ENCODE measurements around the gene RHOT1.

Gene RHOT1

GRCh38 chr17:32120716-32121115 lies 21.6 kb upstream of the RHOT1 start:
- Histone ChIP-seq H3K79me1 (ENCODE audit: low read length) (no peaks in the 10 kb centered on the region), H3K9ac (ENCODE audit: low read length) (no peak overlapping the region), H2AK5ac (ENCODE audit: low read length) (no peak overlapping the region), H4K91ac (ENCODE audit: low read depth, low read length) (no peak overlapping the region), H3K18ac (ENCODE audit: low read length) (no peak overlapping the region), H3K27me3 (ENCODE audit: insufficient read depth, low read length) (no peaks in the 10 kb centered on the region), H2BK12ac (ENCODE audit: low read length) (no peak overlapping the region), H3K36me3 (ENCODE audit: control insufficient read depth in 1 of 2, insufficient read depth in 2 of 2, low read length in 2 of 2) (no peaks in the 10 kb centered on the region), H3K27ac (ENCODE audit: low read depth, low read length) (no peak overlapping the region), H3K4me2 (ENCODE audit: low read length) (no peak overlapping the region), H2AFZ (ENCODE audit: insufficient read depth, low read length, poor library complexity) (no peak overlapping the region), H2BK120ac (ENCODE audit: insufficient read depth, low read length, poor library complexity) (no peak overlapping the region), H4K8ac (ENCODE audit: low read depth, low read length) (no peak overlapping the region), H3K4me3 (ENCODE audit: low read depth, low read length) (no peak overlapping the region), H3K4me1 (ENCODE audit: control insufficient read depth in 1 of 2, insufficient read depth in 2 of 2, low read length in 2 of 2) (no peaks in the 10 kb centered on the region), H3K23ac (ENCODE audit: low read length) (no peak overlapping the region), H4K12ac (ENCODE audit: low read depth, low read length) (no peak overlapping the region), H3K14ac (ENCODE audit: low read length) (no peak overlapping the region), H3K9me3 (ENCODE audit: insufficient read depth, low read depth, low read length) (no peaks in the 10 kb centered on the region), H3K79me2 (ENCODE audit: control insufficient read depth, insufficient read depth, low read length, poor library complexity) (no peaks in the 10 kb centered on the region), H2BK5ac (ENCODE audit: low read depth, low read length, poor library complexity) (no peak overlapping the region), H3K4ac (ENCODE audit: low read depth, low read length) (no peak overlapping the region)
- WGBS (ENCODE audit: extremely low coverage, insufficient coverage, insufficient read length), result no CpG with 5 or more reads among the region's 3 CpGs
- no peak for DNase-seq

- H3K27me3 ChIP-seq (ENCODE audit: insufficient read depth, low read length), result no peaks in the 10 kb centered on the region
Measured at GRCh38 chr17:32123782-32124181, 18.5 kb upstream of the RHOT1 start.

GRCh38 chr17:32124985-32125847 lies 17.1 kb upstream of the RHOT1 start:
- H3K14ac ChIP-seq (ENCODE audit: low read length), result no peak overlapping the region
- no peak overlapping the region for H3K4ac ChIP-seq (ENCODE audit: low read depth, low read length)
- no peak overlapping the region for H2AFZ ChIP-seq (ENCODE audit: insufficient read depth, low read length, poor library complexity)
- H3K4me2 ChIP-seq (ENCODE audit: low read length), result no peak overlapping the region
- no peaks in the 10 kb centered on the region for H3K9me3 ChIP-seq (ENCODE audit: insufficient read depth, low read depth, low read length)
- DNase-seq, result no peak
- no peak overlapping the region for H3K4me3 ChIP-seq (ENCODE audit: low read depth, low read length)
- peaks cover 3% of the 10 kb centered on the region for H3K79me1 ChIP-seq (ENCODE audit: low read length)
- no peak overlapping the region for H4K8ac ChIP-seq (ENCODE audit: low read depth, low read length)
- no peak overlapping the region for H2BK5ac ChIP-seq (ENCODE audit: low read depth, low read length, poor library complexity)
- H3K79me2 ChIP-seq (ENCODE audit: control insufficient read depth, insufficient read depth, low read length, poor library complexity), result peaks cover 2% of the 10 kb centered on the region
- H2BK120ac ChIP-seq (ENCODE audit: insufficient read depth, low read length, poor library complexity), result no peak overlapping the region
- no peak overlapping the region for H2BK12ac ChIP-seq (ENCODE audit: low read length)
- H3K36me3 ChIP-seq (ENCODE audit: control insufficient read depth in 1 of 2, insufficient read depth in 2 of 2, low read length in 2 of 2), result no peaks in the 10 kb centered on the region
- no peaks in the 10 kb centered on the region for H3K27me3 ChIP-seq (ENCODE audit: insufficient read depth, low read length)
- WGBS (ENCODE audit: extremely low coverage, insufficient coverage, insufficient read length), result 100% methylated on average over 2 of the region's 13 CpGs
- H2AK5ac ChIP-seq (ENCODE audit: low read length), result no peak overlapping the region
- H3K27ac ChIP-seq (ENCODE audit: low read depth, low read length), result no peak overlapping the region
- H3K9ac ChIP-seq (ENCODE audit: low read length), result no peak overlapping the region
- H3K23ac ChIP-seq (ENCODE audit: low read length), result no peak overlapping the region
- no peak overlapping the region for H4K91ac ChIP-seq (ENCODE audit: low read depth, low read length)
- no peak overlapping the region for H4K12ac ChIP-seq (ENCODE audit: low read depth, low read length)
- H3K4me1 ChIP-seq (ENCODE audit: control insufficient read depth in 1 of 2, insufficient read depth in 2 of 2, low read length in 2 of 2), result no peaks in the 10 kb centered on the region
- H3K18ac ChIP-seq (ENCODE audit: low read length), result no peak overlapping the region

More at GRCh38 chr17:32123782-32124181, 18.5 kb upstream of the RHOT1 start:
- Histone ChIP-seq H3K18ac (ENCODE audit: low read length) (no peak overlapping the region), H4K12ac (ENCODE audit: low read depth, low read length) (no peak overlapping the region), H2BK12ac (ENCODE audit: low read length) (no peak overlapping the region), H3K9me3 (ENCODE audit: insufficient read depth, low read depth, low read length) (no peaks in the 10 kb centered on the region), H2AK5ac (ENCODE audit: low read length) (no peak overlapping the region), H3K9ac (ENCODE audit: low read length) (no peak overlapping the region), H2BK5ac (ENCODE audit: low read depth, low read length, poor library complexity) (no peak overlapping the region), H3K4me2 (ENCODE audit: low read length) (no peak overlapping the region), H3K79me1 (ENCODE audit: low read length) (peaks cover 3% of the 10 kb centered on the region), H3K4me1 (ENCODE audit: control insufficient read depth in 1 of 2, insufficient read depth in 2 of 2, low read length in 2 of 2) (no peaks in the 10 kb centered on the region), H3K79me2 (ENCODE audit: control insufficient read depth, insufficient read depth, low read length, poor library complexity) (peaks cover 2% of the 10 kb centered on the region), H3K23ac (ENCODE audit: low read length) (no peak overlapping the region), H3K14ac (ENCODE audit: low read length) (no peak overlapping the region), H3K27ac (ENCODE audit: low read depth, low read length) (no peak overlapping the region), H3K4ac (ENCODE audit: low read depth, low read length) (no peak overlapping the region), H3K36me3 (ENCODE audit: control insufficient read depth in 1 of 2, insufficient read depth in 2 of 2, low read length in 2 of 2) (no peaks in the 10 kb centered on the region), H4K91ac (ENCODE audit: low read depth, low read length) (no peak overlapping the region), H3K4me3 (ENCODE audit: low read depth, low read length) (no peak overlapping the region), H4K8ac (ENCODE audit: low read depth, low read length) (no peak overlapping the region), H2AFZ (ENCODE audit: insufficient read depth, low read length, poor library complexity) (no peak overlapping the region), H2BK120ac (ENCODE audit: insufficient read depth, low read length, poor library complexity) (no peak overlapping the region)
- WGBS (ENCODE audit: extremely low coverage, insufficient coverage, insufficient read length), result no CpG with 5 or more reads among the region's 6 CpGs
- DNase-seq, result no peak

- no peak overlapping the region for H3K23ac ChIP-seq (ENCODE audit: low read length)
- no peak overlapping the region for H4K12ac ChIP-seq (ENCODE audit: low read depth, low read length)
- WGBS (ENCODE audit: extremely low coverage, insufficient coverage, insufficient read length), result no CpG with 5 or more reads among the region's 2 CpGs
Measured at GRCh38 chr17:32125848-32126153, 16.5 kb upstream of the RHOT1 start.

More at GRCh38 chr17:32125848-32126153, 16.5 kb upstream of the RHOT1 start:
- Histone ChIP-seq H3K27me3 (ENCODE audit: insufficient read depth, low read length) (no peaks in the 10 kb centered on the region), H3K9ac (ENCODE audit: low read length) (no peak overlapping the region), H3K4me3 (ENCODE audit: low read depth, low read length) (no peak overlapping the region), H4K8ac (ENCODE audit: low read depth, low read length) (no peak overlapping the region), H3K4me1 (ENCODE audit: control insufficient read depth in 1 of 2, insufficient read depth in 2 of 2, low read length in 2 of 2) (no peaks in the 10 kb centered on the region), H3K18ac (ENCODE audit: low read length) (no peak overlapping the region), H2BK5ac (ENCODE audit: low read depth, low read length, poor library complexity) (no peak overlapping the region), H2AK5ac (ENCODE audit: low read length) (no peak overlapping the region), H2AFZ (ENCODE audit: insufficient read depth, low read length, poor library complexity) (no peak overlapping the region), H3K4ac (ENCODE audit: low read depth, low read length) (no peak overlapping the region), H3K9me3 (ENCODE audit: insufficient read depth, low read depth, low read length) (no peaks in the 10 kb centered on the region), H4K91ac (ENCODE audit: low read depth, low read length) (no peak overlapping the region), H2BK12ac (ENCODE audit: low read length) (no peak overlapping the region), H3K36me3 (ENCODE audit: control insufficient read depth in 1 of 2, insufficient read depth in 2 of 2, low read length in 2 of 2) (no peaks in the 10 kb centered on the region), H3K14ac (ENCODE audit: low read length) (no peak overlapping the region), H2BK120ac (ENCODE audit: insufficient read depth, low read length, poor library complexity) (no peak overlapping the region), H3K79me1 (ENCODE audit: low read length) (peaks cover 3% of the 10 kb centered on the region), H3K79me2 (ENCODE audit: control insufficient read depth, insufficient read depth, low read length, poor library complexity) (peaks cover 2% of the 10 kb centered on the region), H3K27ac (ENCODE audit: low read depth, low read length) (no peak overlapping the region), H3K4me2 (ENCODE audit: low read length) (no peak overlapping the region)
- DNase-seq, result no peak

Measured in trophoblast cell (in vitro differentiated cells and primary cell).